ENCODE results near the gene TLX2. TPM values are rescaled to one million over a fixed set of nuclear protein-coding genes. Genes with fewer than 3 reads are reported as not detected.

TLX2 gene
- total and polyA plus RNA-seq, 2 of the 13 experiments (the other 11 are each of a cell fraction or from before 2014, with no cell fraction given), result 0.05 to 0.20 TPM

- TF ChIP-seq CERS6 (CRISPR knock-in tag; IDR thresholded peaks at IDR 0.05) (no peak), ZNF232 (CRISPR knock-in tag; IDR thresholded peaks at IDR 0.05; ENCODE audit: borderline replicate concordance) (no peak), ZNF550 (CRISPR knock-in tag; IDR thresholded peaks at IDR 0.05; ENCODE audit: borderline replicate concordance) (no peak), ZSCAN29 (CRISPR knock-in tag; conservative IDR thresholded peaks at IDR 0.05) (no peak), HIC2 (CRISPR knock-in tag; IDR thresholded peaks at IDR 0.05; ENCODE audit: low read depth) (peak; percentile 80; the same call in 1 of the 2 replicates), E2F1 (CRISPR knock-in tag; IDR thresholded peaks at IDR 0.05) (no peak), AFF4 (CRISPR knock-in tag; IDR thresholded peaks at IDR 0.05) (no peak), ZNF784 (CRISPR knock-in tag; IDR thresholded peaks at IDR 0.05; ENCODE audit: borderline replicate concordance) (no peak), ZSCAN22 (CRISPR knock-in tag; IDR thresholded peaks at IDR 0.05) (no peak), ZBTB38 (CRISPR knock-in tag; IDR thresholded peaks at IDR 0.05) (no peak; the same call in 1 of the 2 replicates), ZNF558 (CRISPR knock-in tag; IDR thresholded peaks at IDR 0.05; ENCODE audit: borderline replicate concordance) (no peak), ZNF121 (CRISPR knock-in tag; IDR thresholded peaks at IDR 0.05) (no peak; the same call in 1 of the 2 replicates), ZNF775 (CRISPR knock-in tag; IDR thresholded peaks at IDR 0.05; ENCODE audit: borderline replicate concordance) (no peak), ZNF224 (CRISPR knock-in tag; IDR thresholded peaks at IDR 0.05) (0 out of 2 replicates have a peak, but pooled peaks have one; percentile 67), ZKSCAN8 (CRISPR knock-in tag; IDR thresholded peaks at IDR 0.05; ENCODE audit: borderline replicate concordance) (no peak), ZNF414 (CRISPR knock-in tag; IDR thresholded peaks at IDR 0.05) (no peak), ZNF331 (CRISPR knock-in tag; IDR thresholded peaks at IDR 0.05) (no peak), ZNF547 (CRISPR knock-in tag; IDR thresholded peaks at IDR 0.05) (no peak), SP5 (CRISPR knock-in tag; IDR thresholded peaks at IDR 0.05; ENCODE audit: borderline replicate concordance, low read depth) (peak; percentile 59; the same call in 1 of the 2 replicates)
Measured at GRCh38 chr2:74512744-74513604, 1.3 kb upstream of the TLX2 start (continued).

All from HepG2 (cell line).